HEK293 (cell line): Measurements from ENCODE around the gene FHDC1.

Experiments
- CTCF ChIP-seq: fragments of 450-650 bp; formaldehyde crosslinking; IDR thresholded peaks from 2 replicates; pipeline ENCODE4 v1.5.1; 2016; ENCODE audit warnings: missing biosample characterization, missing genetic modification characterization
- HIC1 ChIP-seq: fragments of 450-650 bp; formaldehyde crosslinking; IDR thresholded peaks from 2 replicates; pipeline ENCODE4 v1.5.1; 2016; ENCODE audit warnings: missing biosample characterization, missing genetic modification characterization
- KLF1 ChIP-seq: fragments of 450-650 bp; formaldehyde crosslinking; IDR thresholded peaks from 2 replicates; pipeline ENCODE4 v1.5.1; 2016; ENCODE audit warnings: missing biosample characterization, missing genetic modification characterization
- ZBTB48 ChIP-seq: fragments of 450-650 bp; formaldehyde crosslinking; IDR thresholded peaks from 2 replicates; pipeline ENCODE4 v1.5.1; 2016; ENCODE audit warnings: missing biosample characterization, missing genetic modification characterization
- ZNF138 ChIP-seq: fragments of 450-650 bp; formaldehyde crosslinking; IDR thresholded peaks from 2 replicates; pipeline ENCODE4 v1.5.1; 2016; ENCODE audit warnings: missing biosample characterization, missing genetic modification characterization, borderline replicate concordance
- ZNF23 ChIP-seq: fragments of 450-650 bp; formaldehyde crosslinking; IDR thresholded peaks from 2 replicates; pipeline ENCODE4 v1.5.1; 2016; ENCODE audit warnings: missing biosample characterization, missing genetic modification characterization, borderline replicate concordance
- ZNF239 ChIP-seq: fragments of 450-650 bp; formaldehyde crosslinking; IDR thresholded peaks from 2 replicates; pipeline ENCODE4 v1.5.1; 2016; ENCODE audit warnings: missing biosample characterization, missing genetic modification characterization
- ZNF274 ChIP-seq, 2 experiments: fragments of 200-500 bp in 1 of 2; fragments of 450-650 bp in 1 of 2; sonication (Bioruptor generic) in 1 of 2; formaldehyde crosslinking in 1 of 2; IDR thresholded peaks; 2 replicates each; pipeline versions ENCODE4 v1.5.1 to v1.6.1; 2014 to 2016; ENCODE audit warnings: borderline replicate concordance in 1 of 2, inconsistent platforms in 1 of 2, low read length in 1 of 2, missing biosample characterization in 1 of 2, missing genetic modification characterization in 1 of 2
- ZNF362 ChIP-seq: fragments of 450-650 bp; formaldehyde crosslinking; IDR thresholded peaks from 2 replicates; pipeline ENCODE4 v1.5.1; 2016; ENCODE audit warnings: missing biosample characterization, missing genetic modification characterization
- ZNF639 ChIP-seq: fragments of 450-650 bp; formaldehyde crosslinking; IDR thresholded peaks from 2 replicates; pipeline ENCODE4 v1.5.1; 2016; ENCODE audit warnings: missing biosample characterization, missing genetic modification characterization
- ZNF843 ChIP-seq: fragments of 450-650 bp; formaldehyde crosslinking; IDR thresholded peaks from 2 replicates; pipeline ENCODE4 v1.5.1; 2016; ENCODE audit warnings: missing biosample characterization, missing genetic modification characterization

- no peak for TF ChIP-seq KLF1 (tag by site-specific recombination)
- no peak for TF ChIP-seq ZNF843 (tag by site-specific recombination)
- no peak for TF ChIP-seq CTCF (tag by site-specific recombination)
- TF ChIP-seq ZNF274 (IDR thresholded peaks at IDR 0.05; ENCODE audit: low read length), result no peak
- no peak for TF ChIP-seq ZNF274 (tag by site-specific recombination; IDR thresholded peaks at IDR 0.05; ENCODE audit: borderline replicate concordance)
- no peak for TF ChIP-seq ZNF23
- no peak for TF ChIP-seq HIC1 (tag by site-specific recombination)
- TF ChIP-seq ZNF362 (tag by site-specific recombination), result no peak
- TF ChIP-seq ZNF138, result no peak
- no peak for TF ChIP-seq ZNF239 (tag by site-specific recombination)
- TF ChIP-seq ZBTB48 (tag by site-specific recombination), result no peak
- TF ChIP-seq ZNF639, result no peak
These were observed 34.1 kb downstream of the FHDC1 start for GRCh38 chr4:152970102-152970820.
